Measurements from ENCODE around the gene KLHL3. TPM values are rescaled to one million over a fixed set of nuclear protein-coding genes. Genes with fewer than 3 reads are reported as not detected.

The KLHL3 gene
- total RNA-seq, 4 donors from 2014 or later, result 1.0 to 3.0 (median 2.1) TPM

GRCh38 chr5:137761566-137761965 lies 25.7 kb upstream of the KLHL3 start:
- H3K4me3 ChIP-seq (ENCODE audit: low read depth, poor library complexity, severe bottlenecking), result no peak overlapping the region
- no peak for TF ChIP-seq CTCF (IDR thresholded peaks at IDR 0.05)
- DNase-seq (ENCODE audit: low spot score in 2 of 2), result no peak
- intact Hi-C loops (cut with DNase I; ENCODE audit: low total_unique reads), result no loop called here
- WGBS, 2 donors, result 75 to 83% methylated on average over 3 of the region's 3 CpGs

- TF ChIP-seq CTCF (IDR thresholded peaks at IDR 0.05) (no peak), POLR2A (IDR thresholded peaks at IDR 0.05) (no peak)
- 82 to 83% methylated on average over 7 of the region's 7 CpGs for WGBS, 2 donors
- no peak for DNase-seq (ENCODE audit: low spot score in 2 of 2)
- H3K4me3 ChIP-seq (ENCODE audit: low read depth, poor library complexity, severe bottlenecking), result no peak overlapping the region
- intact Hi-C loops (cut with DNase I; ENCODE audit: low total_unique reads), result no loop called here
Measured at GRCh38 chr5:137760719-137761516, 25.0 kb upstream of the KLHL3 start.

- 100% methylated on average over 4 of the region's 4 CpGs for whole genome bisulfite sequencing, 2 donors
- intact Hi-C loops (cut with DNase I; ENCODE audit: low total_unique reads), result no loop called here
- TF ChIP-seq CTCF (IDR thresholded peaks at IDR 0.05) (no peak), POLR2A (IDR thresholded peaks at IDR 0.05) (no peak)
- no peak overlapping the region for H3K4me3 ChIP-seq (ENCODE audit: low read depth, poor library complexity, severe bottlenecking)
- no peak for DNase-seq (ENCODE audit: low spot score in 2 of 2)
Measured at GRCh38 chr5:137760294-137760693, 24.4 kb upstream of the KLHL3 start.

- WGBS, 2 donors, result 78 to 85% methylated on average over 6 of the region's 6 CpGs
- TF ChIP-seq POLR2A (IDR thresholded peaks at IDR 0.05) (no peak), CTCF (IDR thresholded peaks at IDR 0.05) (no peak)
- intact Hi-C loops (cut with DNase I; ENCODE audit: low total_unique reads), result no loop called here
- DNase-seq (ENCODE audit: low spot score in 2 of 2), result no peak
- no peak overlapping the region for H3K4me3 ChIP-seq (ENCODE audit: low read depth, poor library complexity, severe bottlenecking)
Measured at GRCh38 chr5:137758715-137759306, 22.9 kb upstream of the KLHL3 start.

GRCh38 chr5:137758121-137758520 lies 22.2 kb upstream of the KLHL3 start:
- no peak for TF ChIP-seq CTCF (IDR thresholded peaks at IDR 0.05)
- no peak for TF ChIP-seq POLR2A (IDR thresholded peaks at IDR 0.05)
- intact Hi-C loops (cut with DNase I; ENCODE audit: low total_unique reads), result no loop called here
- WGBS, 2 donors, result 85 to 89% methylated on average over 4 of the region's 4 CpGs

More at GRCh38 chr5:137758121-137758520, 22.2 kb upstream of the KLHL3 start:
- no peak overlapping the region for H3K4me3 ChIP-seq (ENCODE audit: low read depth, poor library complexity, severe bottlenecking)
- no peak for DNase-seq (ENCODE audit: low spot score in 2 of 2)
